Keratinocyte (primary cell): ENCODE measurements around the gene DENND6B. TPM values are rescaled to one million over a fixed set of nuclear protein-coding genes. Genes with fewer than 3 reads are reported as not detected.

ENCODE experiments used
- DNase-seq: peaks from one replicate; pipeline ENCODE4 v3.0.0-alpha.2; 2011; ENCODE audit warnings: low read depth, missing footprints, low spot score
- FAIRE-seq: peaks from 2 replicates; lab custom pipeline; 2011; peaks lifted over from hg19 to GRCh38; lab: Jason Lieb, UNC
- H2AFZ ChIP-seq: 2 replicates; pipeline ENCODE4 v1.6.0; 2012; ENCODE audit warnings: low read length, control low read depth, inconsistent platforms; ENCODE audit not compliant: control insufficient read depth
- H3K27ac ChIP-seq: 2 replicates; pipeline ENCODE4 v1.5.1; 2011; ENCODE audit warnings: low read length; ENCODE audit not compliant: control insufficient read depth, insufficient read depth
- H3K27me3 ChIP-seq: 3 replicates; pipeline ENCODE4 v1.6.0; 2011; ENCODE audit warnings: low read length; ENCODE audit not compliant: control insufficient read depth, insufficient read depth; ENCODE audit errors: extremely low read depth
- H3K36me3 ChIP-seq, 2 experiments: 2 replicates in 1 of 2; 3 replicates in 1 of 2; pipeline ENCODE4 v1.5.1; 2011; ENCODE audit warnings: low read length in 2 of 2, mild to moderate bottlenecking in 1 of 2; ENCODE audit not compliant: control insufficient read depth in 2 of 2, insufficient read depth in 2 of 2; ENCODE audit errors: extremely low read depth in 1 of 2
- H3K4me1 ChIP-seq: 3 replicates; pipeline ENCODE4 v1.5.1; 2011; ENCODE audit warnings: low read length; ENCODE audit not compliant: control insufficient read depth, insufficient read depth; ENCODE audit errors: extremely low read depth
- H3K4me2 ChIP-seq: 3 replicates; pipeline ENCODE4 v1.6.0; 2011; ENCODE audit warnings: low read depth, low read length; ENCODE audit not compliant: control insufficient read depth, insufficient read depth; ENCODE audit errors: extremely low read depth
- H3K4me3 ChIP-seq, 3 experiments: fragments of 200-600 bp in 1 of 3; sonication (generic) in 1 of 3; 2 replicates in 2 of 3; 3 replicates in 1 of 3; pipeline ENCODE4 v1.5.1; 2011 to 2016; ENCODE audit warnings: low read length in 3 of 3, mild to moderate bottlenecking in 3 of 3, control low read depth in 2 of 3, inconsistent platforms in 1 of 3, low read depth in 1 of 3, mixed read lengths in 1 of 3, mixed run types in 1 of 3, moderate library complexity in 1 of 3; ENCODE audit not compliant: control insufficient read depth in 2 of 3, insufficient read depth in 2 of 3; ENCODE audit errors: extremely low read depth in 1 of 3
- H3K79me2 ChIP-seq: 2 replicates; pipeline ENCODE4 v1.6.0; 2012; ENCODE audit warnings: low read length; ENCODE audit not compliant: control insufficient read depth, insufficient read depth
- H3K9ac ChIP-seq: 3 replicates; pipeline ENCODE4 v1.6.0; 2011; ENCODE audit warnings: low read length; ENCODE audit not compliant: control insufficient read depth, insufficient read depth; ENCODE audit errors: extremely low read depth
- H3K9me1 ChIP-seq: 3 replicates; pipeline ENCODE4 v1.6.0; 2011; ENCODE audit warnings: low read length; ENCODE audit not compliant: control insufficient read depth, insufficient read depth; ENCODE audit errors: extremely low read depth
- H3K9me3 ChIP-seq: 2 replicates; pipeline ENCODE4 v1.5.1; 2012; ENCODE audit warnings: low read depth, low read length; ENCODE audit not compliant: control insufficient read depth
- H4K20me1 ChIP-seq: 3 replicates; pipeline ENCODE4 v1.6.0; 2011; ENCODE audit warnings: low read length; ENCODE audit not compliant: control insufficient read depth, insufficient read depth; ENCODE audit errors: extremely low read depth
- CTCF ChIP-seq, 3 experiments: IDR thresholded peaks in 1 of 3; conservative IDR thresholded peaks in 1 of 3; optimal IDR thresholded peaks in 1 of 3; 2 replicates in 2 of 3; 3 replicates in 1 of 3; pipeline versions ENCODE3 to v1.5.1; 2011; ENCODE audit warnings: low read length in 3 of 3, mild to moderate bottlenecking in 3 of 3, moderate library complexity in 2 of 3, control low read depth in 1 of 3, inconsistent platforms in 1 of 3; ENCODE audit not compliant: insufficient read depth in 2 of 3; ENCODE audit errors: extremely low read depth in 1 of 3
- EZH2 ChIP-seq: IDR thresholded peaks from one replicate; pipeline ENCODE4 v1.6.1; 2012; ENCODE audit warnings: inconsistent platforms, mild to moderate bottlenecking, low read length, moderate library complexity
- dilution Hi-C: fragments of 300-500 bp; cut with MboI; formaldehyde crosslinking; loops from one replicate; pipeline ENCODE4 v1.7.0; 2020; ENCODE audit warnings: low sequenced_read_pairs; ENCODE audit not compliant: extremely low pct_ligation_motif_present
- polyA plus RNA-seq, 5 experiments: library from polyadenylated mRNA; depleted of rRNA in 3 of 5; stranded (reverse) in 3 of 5; stranded (forward) in 1 of 5; unstranded in 1 of 5; fragments of >200 nt; gene quantifications; 1 replicate in 1 of 5; 2 replicates in 3 of 5; 3 replicates in 1 of 5; pipeline versions ENCODE4 v1.2.1 to v1.2.3, GENCODE V29; 2011 to 2012; ENCODE audit warnings: missing spikeins in 2 of 5, low read depth in 1 of 5, low replicate concordance in 1 of 5

Gene DENND6B
- polyA plus RNA-seq, 1 donor (not counting 4 experiments of a cell fraction or from before 2014, with no cell fraction given): 0.94 TPM

DNA sequence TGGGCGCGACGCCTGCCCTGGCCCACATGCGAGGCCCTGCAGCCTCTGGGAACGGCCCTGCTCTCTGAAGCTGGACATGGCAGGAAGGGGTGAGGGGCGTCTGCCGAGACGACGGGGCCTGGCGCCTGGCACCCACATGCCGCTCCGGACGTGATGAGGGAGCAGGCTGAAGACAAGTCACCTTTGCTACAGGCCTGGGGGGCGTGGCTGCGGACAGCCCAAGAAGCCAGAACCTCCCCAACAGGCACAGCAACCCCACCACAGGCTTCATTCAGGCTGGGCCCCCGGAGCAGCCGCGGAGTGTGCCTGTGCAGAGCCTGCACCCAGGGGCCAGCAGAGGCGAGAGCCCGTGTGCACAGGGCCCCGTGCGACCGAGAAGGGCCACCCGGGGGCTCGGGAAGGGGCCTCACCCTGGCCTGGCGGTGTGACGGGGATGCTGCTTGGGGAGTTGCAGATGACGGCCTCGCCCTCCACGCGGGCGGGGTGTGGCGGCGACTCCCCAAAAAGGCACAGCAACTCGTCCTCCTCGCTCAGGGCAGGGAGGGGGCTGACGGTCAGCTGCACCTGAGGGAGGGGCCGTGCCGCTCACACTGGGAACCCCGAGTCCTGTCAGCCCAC lies 40.0 kb downstream of the DENND6B start:
- no peaks in the 10 kb centered on the region for H3K27me3 ChIP-seq
- no peaks in the 10 kb centered on the region for H3K9me3 ChIP-seq
- no peak for DNase-seq
- peaks cover 50% of the 10 kb centered on the region for H3K79me2 ChIP-seq
- H3K9me1 ChIP-seq: no peaks in the 10 kb centered on the region
- peaks cover 13% of the 10 kb centered on the region for H3K4me1 ChIP-seq
- H2AFZ ChIP-seq: no peak overlapping the region
- no peak overlapping the region for H3K4me2 ChIP-seq
- TF ChIP-seq CTCF (optimal IDR thresholded peaks at IDR 0.05 in 1 of 3, IDR thresholded peaks at IDR 0.05 in 1 of 3, conservative IDR thresholded peaks at IDR 0.05 in 1 of 3; ENCODE audit: extremely low read depth in 1 of 3, insufficient read depth in 2 of 3, low read length in 3 of 3) (no peak), EZH2 (no peak)
- H3K4me3 ChIP-seq: no peak overlapping the region
- H3K36me3 ChIP-seq: peaks cover 29 to 33% of the 10 kb centered on the region in 2 experiments
- H3K9ac ChIP-seq: no peak overlapping the region
- H3K27ac ChIP-seq: no peak overlapping the region
- dilution Hi-C loops: no loop called here
- no peak for FAIRE-seq
- peaks cover 8% of the 10 kb centered on the region for H4K20me1 ChIP-seq

DNA sequence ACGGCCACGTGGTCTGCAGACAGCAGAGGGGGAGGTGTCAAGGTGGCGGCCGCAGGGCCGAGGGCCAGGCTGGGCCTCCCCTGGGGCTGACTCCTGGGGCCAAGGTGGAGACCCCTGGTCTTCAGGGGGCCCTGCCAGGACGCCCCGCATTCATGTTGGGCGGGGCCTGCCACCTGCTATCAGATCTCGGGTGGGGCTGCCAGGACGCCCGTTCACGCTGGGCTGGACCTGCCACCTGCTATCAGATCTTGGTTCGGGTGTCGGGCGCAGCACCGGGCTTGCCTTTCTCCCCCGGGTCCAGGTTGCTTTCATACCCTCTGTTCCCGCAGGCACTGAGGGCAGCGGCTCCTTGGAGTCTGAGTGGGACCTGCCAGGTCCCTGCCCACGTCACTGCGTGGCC lies 40.5 kb downstream of the DENND6B start:
- Histone ChIP-seq H3K27ac (no peak overlapping the region), H4K20me1 (peaks cover 8% of the 10 kb centered on the region), H3K79me2 (peaks cover 49% of the 10 kb centered on the region)

More for the DNA sequence above, 40.5 kb downstream of the DENND6B start:
- no peaks in the 10 kb centered on the region for H3K9me1 ChIP-seq
- H3K36me3 ChIP-seq: peaks cover 32 to 38% of the 10 kb centered on the region in 2 experiments
- TF ChIP-seq CTCF (optimal IDR thresholded peaks at IDR 0.05 in 1 of 3, IDR thresholded peaks at IDR 0.05 in 1 of 3, conservative IDR thresholded peaks at IDR 0.05 in 1 of 3; ENCODE audit: extremely low read depth in 1 of 3, insufficient read depth in 2 of 3, low read length in 3 of 3) (no peak), EZH2 (no peak)
- H3K9me3 ChIP-seq: no peaks in the 10 kb centered on the region
- FAIRE-seq (no peak), DNase-seq (no peak)
- H3K27me3 ChIP-seq: no peaks in the 10 kb centered on the region
- H3K4me3 ChIP-seq: no peak overlapping the region
- peaks cover 18% of the 10 kb centered on the region for H3K4me1 ChIP-seq
- no peak overlapping the region for H2AFZ ChIP-seq
- H3K4me2 ChIP-seq: no peak overlapping the region
- dilution Hi-C loops: no loop called here
- no peak overlapping the region for H3K9ac ChIP-seq
